Measurements from ENCODE around the gene KCNJ18.
"Not testable (repeated sequence)": the region's sequence is repeated elsewhere in the genome, so short reads cannot be mapped to it uniquely, and the experiment has no call there.

GRCh38 chr17:21713020-21713419 is 20.7 kb downstream of the KCNJ18 start:
- not testable (repeated sequence) for TF ChIP-seq POLR2A (IDR thresholded peaks at IDR 0.05)
- TF ChIP-seq, protein P1, sequence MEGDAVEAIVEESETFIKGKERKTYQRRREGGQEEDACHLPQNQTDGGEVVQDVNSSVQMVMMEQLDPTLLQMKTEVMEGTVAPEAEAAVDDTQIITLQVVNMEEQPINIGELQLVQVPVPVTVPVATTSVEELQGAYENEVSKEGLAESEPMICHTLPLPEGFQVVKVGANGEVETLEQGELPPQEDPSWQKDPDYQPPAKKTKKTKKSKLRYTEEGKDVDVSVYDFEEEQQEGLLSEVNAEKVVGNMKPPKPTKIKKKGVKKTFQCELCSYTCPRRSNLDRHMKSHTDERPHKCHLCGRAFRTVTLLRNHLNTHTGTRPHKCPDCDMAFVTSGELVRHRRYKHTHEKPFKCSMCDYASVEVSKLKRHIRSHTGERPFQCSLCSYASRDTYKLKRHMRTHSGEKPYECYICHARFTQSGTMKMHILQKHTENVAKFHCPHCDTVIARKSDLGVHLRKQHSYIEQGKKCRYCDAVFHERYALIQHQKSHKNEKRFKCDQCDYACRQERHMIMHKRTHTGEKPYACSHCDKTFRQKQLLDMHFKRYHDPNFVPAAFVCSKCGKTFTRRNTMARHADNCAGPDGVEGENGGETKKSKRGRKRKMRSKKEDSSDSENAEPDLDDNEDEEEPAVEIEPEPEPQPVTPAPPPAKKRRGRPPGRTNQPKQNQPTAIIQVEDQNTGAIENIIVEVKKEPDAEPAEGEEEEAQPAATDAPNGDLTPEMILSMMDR (IDR thresholded peaks at IDR 0.05), result not testable (repeated sequence)
